GOT3 (cell line): ENCODE data around the gene PHACTR3.
"Not testable (repeated sequence)": the region's sequence is repeated elsewhere in the genome, so short reads cannot be mapped to it uniquely, and the experiment has no call there.

Experiments
- DNase-seq: peaks from one replicate; lab custom pipeline; 2025; ENCODE audit warnings: mixed read lengths; lab: John Stamatoyannopoulos, UW

The PHACTR3 gene

GRCh38 chr20:59866338-59866737 lies 262.0 kb downstream of the PHACTR3 start:
- no peak for DNase-seq

- DNase-seq: no peak
Observed at GRCh38 chr20:59871096-59871495, 266.8 kb downstream of the PHACTR3 start.

DNA sequence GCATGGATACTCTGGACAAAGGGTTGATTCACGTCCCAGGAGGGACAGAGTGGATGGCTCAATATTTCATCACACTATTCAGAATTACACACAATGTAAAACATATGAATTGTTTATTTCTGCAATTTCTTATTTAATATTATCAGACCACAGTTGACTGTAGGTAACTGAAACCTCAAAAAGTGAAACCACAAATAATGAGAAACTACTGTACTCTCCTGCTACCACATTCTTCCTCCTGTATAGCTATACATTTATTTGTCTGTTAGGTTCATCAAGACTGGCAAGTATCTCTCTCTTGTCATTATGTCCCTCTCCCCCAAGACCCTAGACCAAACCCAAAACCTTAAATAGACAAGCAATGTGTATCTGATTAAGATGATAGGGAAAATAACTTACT lies 269.1 kb downstream of the PHACTR3 start:
- no peak for DNase-seq

DNA sequence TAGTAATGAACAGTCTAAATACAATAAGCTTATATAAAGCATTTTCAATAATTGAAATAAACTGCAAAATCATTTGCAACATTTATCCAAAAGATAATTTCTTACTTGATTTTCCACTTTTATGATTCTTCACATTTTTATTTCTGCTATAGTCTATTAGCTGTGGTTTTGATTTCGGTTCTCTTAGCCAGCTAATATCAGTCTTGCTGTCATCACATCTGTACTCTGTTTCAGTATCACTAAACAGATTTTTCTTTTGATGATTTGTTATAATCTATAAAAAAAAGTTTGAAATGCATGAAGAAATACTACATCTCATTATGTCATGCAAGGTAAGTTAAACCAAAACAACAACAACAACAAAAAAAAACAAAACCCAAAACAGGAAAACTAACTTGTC lies 275.9 kb downstream of the PHACTR3 start:
- DNase-seq: no peak

DNA sequence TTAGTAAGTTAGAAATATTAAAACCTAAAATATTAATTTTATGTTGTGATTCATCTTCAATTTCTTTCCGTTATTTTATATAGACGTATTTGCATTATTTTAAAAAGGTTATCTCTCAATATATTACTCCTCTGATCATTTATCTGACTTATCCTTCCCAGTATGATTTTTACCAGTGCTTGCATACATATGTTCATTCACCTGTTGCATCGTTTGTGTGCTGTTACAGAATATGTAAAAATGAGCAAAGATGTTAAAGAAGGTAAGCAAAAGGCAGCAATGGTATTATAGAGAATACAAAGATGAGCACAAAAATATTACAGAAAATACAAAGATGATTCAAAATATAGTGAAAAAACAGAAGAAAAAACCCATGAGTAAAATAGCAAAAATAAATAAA lies 280.2 kb downstream of the PHACTR3 start:
- DNase-seq: no peak

DNA sequence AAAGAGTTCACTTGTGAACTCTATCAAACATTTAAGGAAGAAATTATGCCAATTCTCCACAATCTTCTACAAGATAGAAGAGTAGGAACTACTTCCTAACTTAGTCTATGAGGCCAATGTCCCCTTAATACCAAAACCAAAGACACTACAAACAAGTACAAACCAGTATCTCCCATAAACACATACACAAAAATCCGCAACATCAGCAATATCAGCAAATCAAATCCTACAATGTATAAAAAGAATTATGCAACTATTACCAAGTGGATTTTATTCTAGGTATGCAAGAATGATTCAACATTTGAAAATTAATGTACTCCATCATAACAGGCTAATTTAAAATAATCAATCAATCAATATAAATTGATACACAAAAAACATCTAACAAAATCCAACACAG lies 283.7 kb downstream of the PHACTR3 start:
- DNase-seq: no peak

GRCh38 chr20:59890035-59890434 lies 285.7 kb downstream of the PHACTR3 start:
- DNase-seq: not testable (repeated sequence)

DNA sequence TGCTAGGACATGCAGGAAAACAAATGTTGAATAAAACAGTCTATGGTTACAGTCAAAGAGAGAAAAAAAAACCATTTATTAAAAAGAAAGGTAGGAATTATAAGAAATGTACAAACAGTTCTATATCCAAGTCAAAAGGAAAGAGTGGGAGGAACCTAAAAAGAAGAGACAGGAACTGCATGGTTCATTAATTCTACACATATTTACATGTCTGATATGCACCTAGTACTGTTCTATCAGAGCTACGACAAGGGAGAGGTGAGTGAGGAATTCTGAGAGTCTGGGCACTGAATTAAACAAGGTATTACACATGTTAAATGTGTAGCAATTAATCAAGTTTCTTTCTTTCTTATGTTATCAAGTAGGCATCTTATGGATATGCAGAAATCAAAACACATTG lies 287.2 kb downstream of the PHACTR3 start:
- DNase-seq: no peak

- no peak for DNase-seq
Observed at GRCh38 chr20:59895908-59896307, 291.6 kb downstream of the PHACTR3 start.
